Measurements from ENCODE around the gene CAPN13.

- TF ChIP-seq CTCF (IDR thresholded peaks at IDR 0.05) (no peak), POLR2A (IDR thresholded peaks at IDR 0.05) (no peak), POLR2AphosphoS5 (IDR thresholded peaks at IDR 0.05) (no peak)
Observed at GRCh38 chr2:30691948-30692828, 115.1 kb downstream of the CAPN13 start.

Measured in stomach (tissue), 4 donors.